ENCODE data around the gene ATF1.

DNA sequence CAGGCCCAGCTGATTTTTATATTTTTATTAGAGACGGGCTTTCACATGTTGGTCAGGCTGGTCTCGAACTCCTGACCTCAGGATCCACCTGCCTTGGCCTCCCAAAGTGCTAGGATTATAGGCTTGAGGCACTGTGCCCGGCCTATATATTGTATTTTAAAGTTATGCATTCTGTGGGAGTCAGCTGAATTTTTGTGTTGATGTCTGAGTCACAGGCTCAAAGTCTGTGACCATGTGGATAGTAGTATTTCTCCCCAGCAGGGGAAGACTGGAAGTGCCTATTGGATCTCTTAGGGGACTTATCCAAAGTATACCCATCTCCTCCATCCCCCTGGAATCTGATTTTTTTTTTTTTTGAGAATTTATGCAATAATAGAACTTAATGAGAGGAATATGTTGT is 43.8 kb upstream of the ATF1 start:
- TF ChIP-seq EZH2phosphoT487 (IDR thresholded peaks at IDR 0.05; ENCODE audit: low read depth), result no peak
- TF ChIP-seq, protein P1, sequence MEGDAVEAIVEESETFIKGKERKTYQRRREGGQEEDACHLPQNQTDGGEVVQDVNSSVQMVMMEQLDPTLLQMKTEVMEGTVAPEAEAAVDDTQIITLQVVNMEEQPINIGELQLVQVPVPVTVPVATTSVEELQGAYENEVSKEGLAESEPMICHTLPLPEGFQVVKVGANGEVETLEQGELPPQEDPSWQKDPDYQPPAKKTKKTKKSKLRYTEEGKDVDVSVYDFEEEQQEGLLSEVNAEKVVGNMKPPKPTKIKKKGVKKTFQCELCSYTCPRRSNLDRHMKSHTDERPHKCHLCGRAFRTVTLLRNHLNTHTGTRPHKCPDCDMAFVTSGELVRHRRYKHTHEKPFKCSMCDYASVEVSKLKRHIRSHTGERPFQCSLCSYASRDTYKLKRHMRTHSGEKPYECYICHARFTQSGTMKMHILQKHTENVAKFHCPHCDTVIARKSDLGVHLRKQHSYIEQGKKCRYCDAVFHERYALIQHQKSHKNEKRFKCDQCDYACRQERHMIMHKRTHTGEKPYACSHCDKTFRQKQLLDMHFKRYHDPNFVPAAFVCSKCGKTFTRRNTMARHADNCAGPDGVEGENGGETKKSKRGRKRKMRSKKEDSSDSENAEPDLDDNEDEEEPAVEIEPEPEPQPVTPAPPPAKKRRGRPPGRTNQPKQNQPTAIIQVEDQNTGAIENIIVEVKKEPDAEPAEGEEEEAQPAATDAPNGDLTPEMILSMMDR (IDR thresholded peaks at IDR 0.05; ENCODE audit: low read depth, low read length), result no peak
